H9 (cell line): Measurements from ENCODE around the gene ARG1. TPM values are rescaled to one million over a fixed set of nuclear protein-coding genes. Genes with fewer than 3 reads are reported as not detected.

Experiments
- DNase-seq: peaks from one replicate; pipeline ENCODE4 v3.0.0-alpha.2; 2017
- H2AFZ ChIP-seq: one replicate; pipeline ENCODE4 v1.6.1; 2013; ENCODE audit warnings: mild to moderate bottlenecking, low read length, control low read depth, moderate library complexity
- H2AK5ac ChIP-seq: 2 replicates; pipeline ENCODE4 v1.6.1; 2013; ENCODE audit warnings: low read length, control low read depth, mixed read lengths; ENCODE audit not compliant: insufficient read length
- H2BK120ac ChIP-seq: one replicate; pipeline ENCODE4 v1.6.1; 2013; ENCODE audit warnings: low read depth, mild to moderate bottlenecking, low read length, control low read depth, inconsistent platforms; ENCODE audit not compliant: poor library complexity, severe bottlenecking
- H2BK12ac ChIP-seq: 2 replicates; pipeline ENCODE4 v1.6.1; 2013; ENCODE audit warnings: low read length, control low read depth, mixed read lengths, low read depth; ENCODE audit not compliant: insufficient read length
- H2BK15ac ChIP-seq: 2 replicates; pipeline ENCODE4 v1.6.1; 2013; ENCODE audit warnings: low read depth, low read length, control low read depth
- H2BK20ac ChIP-seq: one replicate; pipeline ENCODE4 v1.6.1; 2013; ENCODE audit warnings: low read depth, mild to moderate bottlenecking, low read length, control low read depth, inconsistent platforms; ENCODE audit not compliant: poor library complexity, severe bottlenecking
- H2BK5ac ChIP-seq: 2 replicates; pipeline ENCODE4 v1.6.1; 2013; ENCODE audit warnings: low read length, control low read depth, mixed read lengths; ENCODE audit not compliant: insufficient read length
- H3K14ac ChIP-seq: 2 replicates; pipeline ENCODE4 v1.6.1; 2013; ENCODE audit warnings: low read length, control low read depth; ENCODE audit not compliant: insufficient read depth
- H3K18ac ChIP-seq: 2 replicates; pipeline ENCODE4 v1.6.1; 2013; ENCODE audit warnings: low read depth, mild to moderate bottlenecking, mixed read lengths, low read length, control low read depth; ENCODE audit not compliant: insufficient read length
- H3K23ac ChIP-seq: 2 replicates; pipeline ENCODE4 v1.6.1; 2013; ENCODE audit warnings: low read length, control low read depth, mixed read lengths, low read depth; ENCODE audit not compliant: insufficient read length
- H3K23me2 ChIP-seq: 2 replicates; pipeline ENCODE4 v1.6.1; 2013; ENCODE audit warnings: low read depth, mild to moderate bottlenecking, mixed read lengths, low read length, control low read depth; ENCODE audit not compliant: insufficient read length, poor library complexity, severe bottlenecking
- H3K27ac ChIP-seq: 2 replicates; pipeline ENCODE4 v1.5.1; 2013; ENCODE audit warnings: low read length, control low read depth, mixed read lengths, low read depth; ENCODE audit not compliant: insufficient read length
- H3K27me3 ChIP-seq: 2 replicates; pipeline ENCODE4 v1.6.1; 2013; ENCODE audit warnings: low read length, control low read depth, inconsistent platforms; ENCODE audit not compliant: insufficient read depth
- H3K4ac ChIP-seq: 2 replicates; pipeline ENCODE4 v1.6.1; 2013; ENCODE audit warnings: low read depth, mild to moderate bottlenecking, control low read depth, inconsistent platforms, low read length, moderate library complexity
- H3K4me1 ChIP-seq: 2 replicates; pipeline ENCODE4 v1.6.1; 2013; ENCODE audit warnings: low read length, control low read depth, inconsistent platforms; ENCODE audit not compliant: insufficient read depth
- H3K4me2 ChIP-seq: 2 replicates; pipeline ENCODE4 v1.6.1; 2013; ENCODE audit warnings: low read length, control low read depth, mixed read lengths; ENCODE audit not compliant: insufficient read length, insufficient read depth
- H3K56ac ChIP-seq: 2 replicates; pipeline ENCODE4 v1.6.1; 2013; ENCODE audit warnings: low read depth, mild to moderate bottlenecking, mixed read lengths, low read length, control low read depth; ENCODE audit not compliant: insufficient read length
- H3K79me1 ChIP-seq: 2 replicates; pipeline ENCODE4 v1.6.1; 2013; ENCODE audit warnings: low read depth, mild to moderate bottlenecking, moderate library complexity, low read length, control low read depth, inconsistent platforms; ENCODE audit not compliant: insufficient read depth, poor library complexity, severe bottlenecking
- H3K79me2 ChIP-seq: 2 replicates; pipeline ENCODE4 v1.6.1; 2013; ENCODE audit warnings: low read length, control low read depth, inconsistent platforms; ENCODE audit not compliant: insufficient read depth
- H3K9ac ChIP-seq: 2 replicates; pipeline ENCODE4 v1.6.1; 2013; ENCODE audit warnings: low read length, control low read depth, mixed read lengths; ENCODE audit not compliant: insufficient read length; ENCODE audit errors: extremely low read depth
- H3K9me3 ChIP-seq: one replicate; pipeline ENCODE4 v1.6.1; 2013; ENCODE audit warnings: low read depth, low read length, inconsistent platforms; ENCODE audit not compliant: control insufficient read depth
- H3T11ph ChIP-seq: one replicate; pipeline ENCODE4 v1.6.1; 2013; ENCODE audit warnings: mild to moderate bottlenecking, low read length, control low read depth, inconsistent platforms
- H4K20me1 ChIP-seq: one replicate; pipeline ENCODE4 v1.6.1; 2013; ENCODE audit not compliant: control insufficient read depth, insufficient read length, insufficient read depth
- H4K5ac ChIP-seq: 2 replicates; pipeline ENCODE4 v1.6.1; 2013; ENCODE audit warnings: low read depth, mild to moderate bottlenecking, mixed read lengths, low read length, control low read depth; ENCODE audit not compliant: insufficient read length
- H4K8ac ChIP-seq: replicated peaks from 2 replicates; pipeline ENCODE4 v1.6.1; 2013; ENCODE audit warnings: low read length, control low read depth, mixed read lengths, low read depth; ENCODE audit not compliant: insufficient read length
- H4K91ac ChIP-seq: 2 replicates; pipeline ENCODE4 v1.6.1; 2013; ENCODE audit warnings: low read depth, mild to moderate bottlenecking, moderate library complexity, mixed read lengths, low read length, control low read depth; ENCODE audit not compliant: insufficient read length
- H3K27ac Mint-ChIP-seq, 3 experiments: 2 replicates in 2 of 3; 3 replicates in 1 of 3; pipeline ENCODE4 v1.8.0; 2020 to 2021; ENCODE audit warnings: mixed read lengths in 3 of 3, mild to moderate bottlenecking in 1 of 3, moderate library complexity in 1 of 3
- H3K27me3 Mint-ChIP-seq: 2 replicates; pipeline ENCODE4 v1.8.0; 2021; ENCODE audit warnings: low read depth, mild to moderate bottlenecking, moderate library complexity, mixed read lengths
- H3K36me3 Mint-ChIP-seq, 3 experiments: 2 replicates in 2 of 3; 3 replicates in 1 of 3; pipeline ENCODE4 v1.8.0; 2020 to 2021; ENCODE audit warnings: low read depth in 3 of 3, mixed read lengths in 3 of 3; ENCODE audit not compliant: insufficient read depth in 1 of 3
- H3K4me1 Mint-ChIP-seq, 2 experiments: 2 replicates each; pipeline ENCODE4 v1.8.0; 2020; ENCODE audit warnings: mixed read lengths in 2 of 2
- H3K4me3 Mint-ChIP-seq, 2 experiments: 2 replicates in 1 of 2; 3 replicates in 1 of 2; pipeline ENCODE4 v1.8.0; 2020 to 2021; ENCODE audit warnings: mild to moderate bottlenecking in 2 of 2, mixed read lengths in 2 of 2, moderate library complexity in 1 of 2
- H3K9me3 Mint-ChIP-seq, 2 experiments: 2 replicates in 1 of 2; 3 replicates in 1 of 2; pipeline ENCODE4 v1.8.0; 2020; ENCODE audit warnings: mild to moderate bottlenecking in 2 of 2, mixed read lengths in 2 of 2, moderate library complexity in 1 of 2
- WGBS: extraction: QIAGEN DNeasy Blood & Tissue Kit; methylation state at CpG from one replicate; pipeline ENCODE4 v1.1.7; 2013; ENCODE audit warnings: missing lambda C conversion rate, low lambda C conversion rate, mixed read lengths; ENCODE audit not compliant: insufficient read length; ENCODE audit errors: extremely low coverage; 5-methylcytosine and 5-hydroxymethylcytosine counted together
- total RNA-seq: library from RNA; stranded (reverse); gene quantifications from 2 replicates; pipeline ENCODE4 v1.2.1, GENCODE V29; 2021
- TF ChIP-seq, protein P1 (sequence below): fragments of 200-600 bp; sonication (generic); conservative IDR thresholded peaks from 3 replicates; pipeline ENCODE4 v1.8.0; 2021; ENCODE audit warnings: antibody characterized with exemption, mild to moderate bottlenecking

ARG1 gene
- total RNA-seq, 1 experiment from 2014 or later = not detected

DNA sequence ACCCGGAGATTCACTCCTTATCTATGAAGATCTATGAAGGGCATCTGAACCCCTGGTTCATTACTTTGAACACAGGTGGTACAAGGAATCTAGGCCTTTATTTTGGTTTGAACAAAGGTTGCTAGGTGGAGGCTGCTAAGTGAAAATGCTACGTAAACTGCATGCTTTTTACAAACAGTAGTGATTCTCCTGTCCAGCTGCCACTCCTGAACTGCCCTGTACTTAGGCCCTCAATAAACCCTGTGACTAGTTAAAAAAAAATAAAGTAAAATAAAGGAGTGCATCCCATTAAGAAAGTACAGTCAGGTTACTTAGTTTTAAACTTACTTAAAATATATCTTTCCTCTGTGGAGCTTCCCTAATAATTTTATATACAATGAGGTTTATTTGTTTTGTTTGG, 27.7 kb upstream of the ARG1 start:
- Histone ChIP-seq H2BK15ac (no peak overlapping the region), H4K5ac (no peak overlapping the region), H3K4me2 (no peak overlapping the region), H3K23ac (no peak overlapping the region), H3K27me3 (no peaks in the 10 kb centered on the region), H3K14ac (no peak overlapping the region), H3K4me1 (no peaks in the 10 kb centered on the region), H3K9ac (no peak overlapping the region), H2BK5ac (no peak overlapping the region), H2AK5ac (no peak overlapping the region), H3T11ph (no peak overlapping the region), H3K56ac (no peak overlapping the region), H4K20me1 (no peaks in the 10 kb centered on the region), H3K79me2 (no peaks in the 10 kb centered on the region), H3K4ac (no peak overlapping the region), H2BK20ac (no peak overlapping the region), H2BK12ac (no peak overlapping the region), H4K8ac (no peak overlapping the region), H3K18ac (no peak overlapping the region), H3K23me2 (no peaks in the 10 kb centered on the region), H3K9me3 (no peaks in the 10 kb centered on the region), H2AFZ (no peak overlapping the region), H3K27ac (no peak overlapping the region), H4K91ac (no peak overlapping the region), H3K79me1 (no peaks in the 10 kb centered on the region), H2BK120ac (no peak overlapping the region)
- H3K4me1 Mint-ChIP-seq = no peaks in the 10 kb centered on the region
- H3K27ac Mint-ChIP-seq = no peak overlapping the region
- H3K9me3 Mint-ChIP-seq = peaks cover 0 to 2% of the 10 kb centered on the region in 2 experiments; a peak in 2 of 5 replicates
- H3K4me3 Mint-ChIP-seq = no peak overlapping the region
- TF ChIP-seq, protein P1, sequence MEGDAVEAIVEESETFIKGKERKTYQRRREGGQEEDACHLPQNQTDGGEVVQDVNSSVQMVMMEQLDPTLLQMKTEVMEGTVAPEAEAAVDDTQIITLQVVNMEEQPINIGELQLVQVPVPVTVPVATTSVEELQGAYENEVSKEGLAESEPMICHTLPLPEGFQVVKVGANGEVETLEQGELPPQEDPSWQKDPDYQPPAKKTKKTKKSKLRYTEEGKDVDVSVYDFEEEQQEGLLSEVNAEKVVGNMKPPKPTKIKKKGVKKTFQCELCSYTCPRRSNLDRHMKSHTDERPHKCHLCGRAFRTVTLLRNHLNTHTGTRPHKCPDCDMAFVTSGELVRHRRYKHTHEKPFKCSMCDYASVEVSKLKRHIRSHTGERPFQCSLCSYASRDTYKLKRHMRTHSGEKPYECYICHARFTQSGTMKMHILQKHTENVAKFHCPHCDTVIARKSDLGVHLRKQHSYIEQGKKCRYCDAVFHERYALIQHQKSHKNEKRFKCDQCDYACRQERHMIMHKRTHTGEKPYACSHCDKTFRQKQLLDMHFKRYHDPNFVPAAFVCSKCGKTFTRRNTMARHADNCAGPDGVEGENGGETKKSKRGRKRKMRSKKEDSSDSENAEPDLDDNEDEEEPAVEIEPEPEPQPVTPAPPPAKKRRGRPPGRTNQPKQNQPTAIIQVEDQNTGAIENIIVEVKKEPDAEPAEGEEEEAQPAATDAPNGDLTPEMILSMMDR = no peak
- no peaks in the 10 kb centered on the region; the same call in 1 of the 2 replicates for H3K27me3 Mint-ChIP-seq
- no peaks in the 10 kb centered on the region; a peak in 1 of 7 replicates for H3K36me3 Mint-ChIP-seq
- DNase-seq = no peak
- no CpG with 5 or more reads among the region's 2 CpGs for whole genome bisulfite sequencing
